ENCODE measurements around the gene SH3GL1. TPM values are rescaled to one million over a fixed set of nuclear protein-coding genes. Genes with fewer than 3 reads are reported as not detected.
A peak's percentile ranks its signal among the peaks of the same experiment; 100 is the strongest.

The SH3GL1 gene
- total and polyA plus RNA-seq, 2 of the 4 experiments (the other 2 are of a cell fraction), result 28.1 to 138 TPM

DNA sequence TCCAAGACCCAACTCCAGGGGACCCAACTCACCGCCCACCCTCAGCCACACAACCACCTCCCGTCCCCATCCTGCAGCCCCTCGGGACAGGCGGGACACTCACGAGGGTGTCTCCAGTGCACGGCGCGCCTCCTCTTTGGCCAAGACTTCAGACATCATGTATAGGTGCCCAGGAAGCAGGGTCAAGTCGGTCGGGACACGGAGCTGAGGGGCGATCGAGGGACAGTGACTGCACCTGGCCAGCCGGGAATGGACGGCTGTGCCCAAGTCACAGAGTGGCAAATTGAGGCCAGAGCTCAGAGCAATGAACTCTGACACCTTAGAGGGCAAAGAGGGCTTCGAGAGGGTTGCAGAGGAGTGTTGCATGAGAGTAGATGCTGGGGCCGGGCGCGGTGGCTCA is 70.5 kb downstream of the SH3GL1 start:
- H4K8ac ChIP-seq (ENCODE audit: low read depth in 2 of 2, low read length in 2 of 2), result no peak overlapping the region
- H3K14ac ChIP-seq (replicated peaks; ENCODE audit: low read depth, low read length), result no peak overlapping the region
- no peak overlapping the region for H2BK20ac ChIP-seq (ENCODE audit: low read depth, low read length)
- no peak overlapping the region for H3K4ac ChIP-seq (ENCODE audit: low read depth, low read length)
- dilution Hi-C loops (cut with HindIII; ENCODE audit: low sequenced_read_pairs, unreplicated experiment) (no loop called here), in situ Hi-C loops (cut with MboI; ENCODE audit: low sequenced_read_pairs) (no loop called here), intact Hi-C loops (cut with micrococcal nuclease) (no loop called here)
- TF ChIP-seq POLR2A (IDR thresholded peaks at IDR 0.05; ENCODE audit: low read depth, low read length) (no peak), USF2 (IDR thresholded peaks at IDR 0.05; ENCODE audit: low read depth, low read length) (no peak), MXI1 (IDR thresholded peaks at IDR 0.05; ENCODE audit: borderline replicate concordance, low read depth, low read length) (no peak), MAFK (IDR thresholded peaks at IDR 0.05; ENCODE audit: low read depth, low read length) (no peak), CTCF (conservative IDR thresholded peaks at IDR 0.05; ENCODE audit: low read depth, low read length) (no peak), RCOR1 (IDR thresholded peaks at IDR 0.05; ENCODE audit: insufficient replicate concordance, low read length) (no peak), MAZ (IDR thresholded peaks at IDR 0.05; ENCODE audit: borderline replicate concordance, low read depth, low read length) (no peak), SMC3 (IDR thresholded peaks at IDR 0.05; ENCODE audit: low read depth, low read length) (no peak), ELK1 (IDR thresholded peaks at IDR 0.05; ENCODE audit: borderline replicate concordance, low read depth, low read length) (no peak), RFX5 (IDR thresholded peaks at IDR 0.05; ENCODE audit: low read depth, low read length) (no peak), NFE2L2 (IDR thresholded peaks at IDR 0.05; ENCODE audit: low read depth, low read length) (no peak), BHLHE40 (IDR thresholded peaks at IDR 0.05; ENCODE audit: low read depth, low read length) (no peak), CHD1 (IDR thresholded peaks at IDR 0.05; ENCODE audit: low read depth, low read length) (no peak), CEBPB (IDR thresholded peaks at IDR 0.05; ENCODE audit: low read depth, low read length) (no peak), RAD21 (IDR thresholded peaks at IDR 0.05; ENCODE audit: low read length) (no peak), FOS (IDR thresholded peaks at IDR 0.05; ENCODE audit: low read depth, low read length) (no peak)
- no peak overlapping the region for H3K4me3 ChIP-seq (ENCODE audit: insufficient read depth, low read depth, low read length)
- POLR2A ChIA-PET (ENCODE audit: unreplicated experiment), result no interaction called here
- H3K4me2 ChIP-seq (ENCODE audit: low read depth, low read length), result no peak overlapping the region
- H2AFZ ChIP-seq (replicated peaks; ENCODE audit: low read length, poor library complexity), result no peak overlapping the region
- H3K23ac ChIP-seq (ENCODE audit: low read depth, low read length), result no peak overlapping the region
- no peak overlapping the region for H3K18ac ChIP-seq (ENCODE audit: low read depth, low read length)
- H3K9ac ChIP-seq (ENCODE audit: low read depth, low read length), result no peak overlapping the region
- CTCF ChIA-PET, result interaction anchor here (0.6 kb wide), 1 partner anchor 19 kb away, joined by 4 read pairs; no protein-coding TSS in a partner anchor
- no peaks in the 10 kb centered on the region for H3K9me3 ChIP-seq (ENCODE audit: control insufficient read depth, insufficient read depth, low read length)
- DNase-seq (no peak), ATAC-seq (ENCODE audit: low read depth) (no peak)
- H4K5ac ChIP-seq (ENCODE audit: low read depth, low read length), result no peak overlapping the region
- no peak overlapping the region for H2BK120ac ChIP-seq (ENCODE audit: low read depth, low read length)
- no peak overlapping the region for H2AK5ac ChIP-seq (ENCODE audit: low read depth, low read length)
- no peak overlapping the region for H3K27ac ChIP-seq (ENCODE audit: insufficient read depth, low read length)
- H3K9me1 ChIP-seq (ENCODE audit: insufficient read depth, low read length), result no peaks in the 10 kb centered on the region
- no peak overlapping the region for H3K56ac ChIP-seq (ENCODE audit: extremely low read depth, insufficient read depth, low read length)
- no peak overlapping the region for H2BK15ac ChIP-seq (ENCODE audit: low read depth, low read length)
- H4K91ac ChIP-seq (ENCODE audit: insufficient read depth, low read depth, low read length), result no peak overlapping the region
- WGBS, 2 experiments (ENCODE audit: extremely low coverage in 2 of 2, insufficient read length in 1 of 2), result 95% methylated on average over 9 of the region's 19 CpGs; no CpG with 5 or more reads in 1 of the 2 experiments
- no peak overlapping the region for H2BK5ac ChIP-seq (ENCODE audit: low read depth, low read length, poor library complexity, severe bottlenecking)
- H4K20me1 ChIP-seq (ENCODE audit: insufficient read depth, low read length), result no peaks in the 10 kb centered on the region
- peak overlapping the region; percentile 37 for H2AK9ac ChIP-seq (replicated peaks; ENCODE audit: low read depth, low read length, poor library complexity)
- H3K27me3 ChIP-seq (ENCODE audit: control insufficient read depth, insufficient read depth, low read length), result no peaks in the 10 kb centered on the region; the same call in 1 of the 2 replicates
- no TSS peak for BruUV-seq (replicated peaks)
- no peaks in the 10 kb centered on the region for H3K79me1 ChIP-seq (ENCODE audit: low read depth in 1 of 2, low read length in 2 of 2)
- no peaks in the 10 kb centered on the region for H3K4me1 ChIP-seq (ENCODE audit: control insufficient read depth, insufficient read depth, low read length)
- H3K36me3 ChIP-seq (ENCODE audit: control insufficient read depth, insufficient read depth, low read length), result no peaks in the 10 kb centered on the region

Data from IMR-90 (cell line).